Trophoblast cell (in vitro differentiated cells and primary cell): Measurements from ENCODE around the gene AIFM2.
A peak's percentile ranks its signal among the peaks of the same experiment; 100 is the strongest.

Source experiments
- DNase-seq, 2 donors: peaks; one replicate each; pipeline ENCODE4 v3.0.0-alpha.2; 2016
- H2AFZ ChIP-seq: 2 replicates; pipeline ENCODE4 v1.6.1; 2013; ENCODE audit warnings: low read length, moderate library complexity, mild to moderate bottlenecking; ENCODE audit not compliant: insufficient read depth, poor library complexity
- H2AK5ac ChIP-seq: 2 replicates; pipeline ENCODE4 v1.6.1; 2013; ENCODE audit warnings: mild to moderate bottlenecking, low read length
- H2BK120ac ChIP-seq: 2 replicates; pipeline ENCODE4 v1.6.1; 2013; ENCODE audit warnings: low read length, mild to moderate bottlenecking, moderate library complexity; ENCODE audit not compliant: insufficient read depth, poor library complexity
- H2BK12ac ChIP-seq: 2 replicates; pipeline ENCODE4 v1.6.1; 2013; ENCODE audit warnings: mild to moderate bottlenecking, low read length, moderate library complexity
- H2BK5ac ChIP-seq: 2 replicates; pipeline ENCODE4 v1.6.1; 2013; ENCODE audit warnings: low read length, low read depth, moderate library complexity, mild to moderate bottlenecking; ENCODE audit not compliant: poor library complexity
- H3K14ac ChIP-seq: 2 replicates; pipeline ENCODE4 v1.6.1; 2013; ENCODE audit warnings: mild to moderate bottlenecking, low read length
- H3K18ac ChIP-seq: 2 replicates; pipeline ENCODE4 v1.6.1; 2013; ENCODE audit warnings: mild to moderate bottlenecking, low read length
- H3K23ac ChIP-seq: 2 replicates; pipeline ENCODE4 v1.6.1; 2013; ENCODE audit warnings: low read length
- H3K27ac ChIP-seq: 2 replicates; pipeline ENCODE4 v1.5.1; 2013; ENCODE audit warnings: low read depth, mild to moderate bottlenecking, inconsistent platforms, low read length, moderate library complexity
- H3K27me3 ChIP-seq: 2 replicates; pipeline ENCODE4 v1.6.1; 2013; ENCODE audit warnings: inconsistent platforms, mild to moderate bottlenecking, low read length, moderate library complexity; ENCODE audit not compliant: insufficient read depth
- H3K36me3 ChIP-seq, 2 experiments: 1 replicate in 1 of 2; 2 replicates in 1 of 2; pipeline ENCODE4 v1.6.1; 2013; ENCODE audit warnings: low read length in 2 of 2, mild to moderate bottlenecking in 2 of 2, moderate library complexity in 1 of 2; ENCODE audit not compliant: insufficient read depth in 2 of 2, control insufficient read depth in 1 of 2
- H3K4ac ChIP-seq: 2 replicates; pipeline ENCODE4 v1.6.1; 2013; ENCODE audit warnings: low read depth, mild to moderate bottlenecking, low read length, moderate library complexity
- H3K4me1 ChIP-seq, 2 experiments: 1 replicate in 1 of 2; 2 replicates in 1 of 2; pipeline ENCODE4 v1.6.1; 2013; ENCODE audit warnings: low read length in 2 of 2, mild to moderate bottlenecking in 2 of 2, moderate library complexity in 1 of 2; ENCODE audit not compliant: insufficient read depth in 2 of 2, control insufficient read depth in 1 of 2
- H3K4me2 ChIP-seq: 2 replicates; pipeline ENCODE4 v1.6.1; 2013; ENCODE audit warnings: inconsistent platforms, mild to moderate bottlenecking, low read length, moderate library complexity
- H3K4me3 ChIP-seq: 2 replicates; pipeline ENCODE4 v1.5.1; 2013; ENCODE audit warnings: mild to moderate bottlenecking, low read depth, low read length, inconsistent platforms
- H3K79me1 ChIP-seq: one replicate; pipeline ENCODE4 v1.6.1; 2013; ENCODE audit warnings: low read length
- H3K79me2 ChIP-seq: 2 replicates; pipeline ENCODE4 v1.6.1; 2013; ENCODE audit warnings: low read length, mild to moderate bottlenecking; ENCODE audit not compliant: control insufficient read depth, insufficient read depth, poor library complexity
- H3K9ac ChIP-seq: 2 replicates; pipeline ENCODE4 v1.6.1; 2013; ENCODE audit warnings: mild to moderate bottlenecking, low read length
- H3K9me3 ChIP-seq: 2 replicates; pipeline ENCODE4 v1.6.1; 2013; ENCODE audit warnings: low read depth, mild to moderate bottlenecking, control low read depth, inconsistent platforms, low read length; ENCODE audit not compliant: insufficient read depth
- H4K12ac ChIP-seq: 2 replicates; pipeline ENCODE4 v1.6.1; 2013; ENCODE audit warnings: low read depth, mild to moderate bottlenecking, low read length, moderate library complexity
- H4K8ac ChIP-seq: 2 replicates; pipeline ENCODE4 v1.6.1; 2013; ENCODE audit warnings: low read depth, mild to moderate bottlenecking, low read length, moderate library complexity
- H4K91ac ChIP-seq: one replicate; pipeline ENCODE4 v1.6.1; 2013; ENCODE audit warnings: low read depth, mild to moderate bottlenecking, low read length, moderate library complexity
- WGBS: extraction: QIAGEN DNeasy Blood & Tissue Kit; methylation state at CpG from one replicate; pipeline ENCODE4 v1.1.7; 2013; ENCODE audit warnings: missing lambda C conversion rate; ENCODE audit not compliant: insufficient read length, insufficient coverage; ENCODE audit errors: extremely low coverage; 5-methylcytosine and 5-hydroxymethylcytosine counted together

The AIFM2 gene

DNA sequence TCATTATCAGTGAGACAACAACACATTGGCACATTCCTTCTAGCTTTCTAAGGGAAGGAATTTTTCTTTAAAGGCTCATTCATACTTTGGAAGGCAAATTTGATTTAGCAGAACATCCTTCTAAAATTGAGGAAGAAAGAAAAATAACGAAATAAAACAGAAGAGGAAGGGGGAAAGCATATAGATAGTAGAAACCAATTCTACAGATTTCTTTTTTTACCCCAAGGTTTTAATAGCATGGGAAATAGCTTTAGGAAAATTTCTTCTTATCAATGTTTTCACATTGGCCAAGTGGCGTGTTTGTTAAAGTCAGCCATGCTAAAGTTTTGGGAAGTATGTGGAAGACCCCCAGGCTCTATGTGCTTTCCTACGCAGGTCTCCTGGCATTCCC, 44.3 kb downstream of the AIFM2 start:
- H4K91ac ChIP-seq = no peak overlapping the region
- no peak overlapping the region for H3K14ac ChIP-seq
- no peaks in the 10 kb centered on the region for H3K27me3 ChIP-seq
- no peaks in the 10 kb centered on the region for H3K9me3 ChIP-seq
- H4K12ac ChIP-seq = no peak overlapping the region
- peaks cover 3% of the 10 kb centered on the region for H3K79me1 ChIP-seq
- H3K4me3 ChIP-seq = no peak overlapping the region
- no peak overlapping the region for H2AK5ac ChIP-seq
- no peak overlapping the region for H3K4me2 ChIP-seq
- peaks cover 0 to 4% of the 10 kb centered on the region in 2 experiments for H3K36me3 ChIP-seq
- H2BK12ac ChIP-seq = no peak overlapping the region
- no peak overlapping the region for H4K8ac ChIP-seq
- H3K9ac ChIP-seq = no peak overlapping the region
- H3K23ac ChIP-seq = no peak overlapping the region
- DNase-seq = no peak
- H3K79me2 ChIP-seq = no peaks in the 10 kb centered on the region
- peaks cover 9 to 11% of the 10 kb centered on the region in 2 experiments for H3K4me1 ChIP-seq
- H3K4ac ChIP-seq = no peak overlapping the region
- no CpG with 5 or more reads among the region's 3 CpGs for WGBS
- H3K18ac ChIP-seq = no peak overlapping the region
- no peak overlapping the region for H2BK120ac ChIP-seq
- no peak overlapping the region for H2BK5ac ChIP-seq
- H3K27ac ChIP-seq = no peak overlapping the region
- H2AFZ ChIP-seq = no peak overlapping the region

- no peak overlapping the region for H3K14ac ChIP-seq
- no CpG with 5 or more reads among the region's 15 CpGs for WGBS
- H2BK12ac ChIP-seq = no peak overlapping the region
These were observed 44.9 kb downstream of the AIFM2 start for GRCh38 chr10:70087616-70088307.

DNA sequence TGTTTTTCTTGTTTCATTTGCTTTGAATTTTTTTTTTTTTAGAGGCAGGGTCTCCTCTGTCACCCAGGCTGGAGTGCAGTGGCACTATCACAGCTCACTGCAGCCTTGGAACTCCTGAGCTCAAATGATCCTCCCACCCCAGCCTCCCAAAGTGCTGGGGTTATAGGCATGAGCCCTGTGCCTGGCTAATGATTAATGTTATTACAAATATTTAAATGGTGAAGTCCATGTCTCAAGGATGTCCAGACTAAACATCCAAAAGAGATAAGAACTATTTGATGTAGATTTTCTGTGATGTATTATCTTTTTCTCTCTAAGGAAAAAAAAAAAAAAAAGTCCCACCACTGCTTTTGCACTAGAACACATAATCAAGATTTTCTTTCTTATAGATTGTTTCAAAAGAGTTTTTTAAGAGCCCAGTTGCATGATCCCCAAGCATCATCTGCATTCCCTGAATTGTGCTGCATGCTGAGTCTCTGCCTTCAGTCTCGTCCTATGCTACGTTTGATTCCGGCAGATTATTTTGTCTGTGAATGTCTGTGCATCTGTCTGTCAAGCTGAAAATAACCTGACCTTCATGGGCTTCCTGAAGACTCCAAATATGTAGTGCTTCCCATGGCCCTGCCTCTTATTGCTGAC, 46.5 kb downstream of the AIFM2 start:
- H4K91ac ChIP-seq = no peak overlapping the region
- no peak overlapping the region for H3K9ac ChIP-seq
- H3K27ac ChIP-seq = no peak overlapping the region
- no peak overlapping the region for H2AFZ ChIP-seq
- WGBS = no CpG with 5 or more reads among the region's 3 CpGs
- no peak overlapping the region for H3K4me3 ChIP-seq
- no peak overlapping the region for H2BK120ac ChIP-seq
- no peaks in the 10 kb centered on the region for H3K79me2 ChIP-seq
- no peak overlapping the region for H3K23ac ChIP-seq
- H3K4me1 ChIP-seq = peaks cover 4 to 5% of the 10 kb centered on the region in 2 experiments
- H3K27me3 ChIP-seq = no peaks in the 10 kb centered on the region
- no peak overlapping the region for H3K14ac ChIP-seq
- H2AK5ac ChIP-seq = no peak overlapping the region
- no peak for DNase-seq
- no peaks in the 10 kb centered on the region for H3K9me3 ChIP-seq
- H2BK12ac ChIP-seq = no peak overlapping the region
- H3K4me2 ChIP-seq = no peak overlapping the region
- no peak overlapping the region for H3K18ac ChIP-seq
- no peaks in the 10 kb centered on the region for H3K36me3 ChIP-seq
- H3K4ac ChIP-seq = no peak overlapping the region
- H4K8ac ChIP-seq = no peak overlapping the region
- H3K79me1 ChIP-seq = no peaks in the 10 kb centered on the region
- H2BK5ac ChIP-seq = no peak overlapping the region
- no peak overlapping the region for H4K12ac ChIP-seq

More at GRCh38 chr10:70087616-70088307, 44.9 kb downstream of the AIFM2 start:
- Histone ChIP-seq H3K36me3 (peaks cover 0 to 3% of the 10 kb centered on the region in 2 experiments), H4K12ac (no peak overlapping the region), H3K9ac (no peak overlapping the region), H3K4ac (no peak overlapping the region), H4K8ac (no peak overlapping the region), H3K4me2 (no peak overlapping the region), H2BK5ac (no peak overlapping the region), H3K27me3 (no peaks in the 10 kb centered on the region), H3K9me3 (no peaks in the 10 kb centered on the region), H3K23ac (no peak overlapping the region), H3K79me1 (peaks cover 3% of the 10 kb centered on the region), H2AFZ (no peak overlapping the region), H3K18ac (no peak overlapping the region), H3K4me1 (peaks cover 9 to 11% of the 10 kb centered on the region in 2 experiments), H3K4me3 (no peak overlapping the region), H4K91ac (no peak overlapping the region), H2BK120ac (no peak overlapping the region), H2AK5ac (no peak overlapping the region), H3K27ac (no peak overlapping the region), H3K79me2 (no peaks in the 10 kb centered on the region)
- no peak for DNase-seq

DNA sequence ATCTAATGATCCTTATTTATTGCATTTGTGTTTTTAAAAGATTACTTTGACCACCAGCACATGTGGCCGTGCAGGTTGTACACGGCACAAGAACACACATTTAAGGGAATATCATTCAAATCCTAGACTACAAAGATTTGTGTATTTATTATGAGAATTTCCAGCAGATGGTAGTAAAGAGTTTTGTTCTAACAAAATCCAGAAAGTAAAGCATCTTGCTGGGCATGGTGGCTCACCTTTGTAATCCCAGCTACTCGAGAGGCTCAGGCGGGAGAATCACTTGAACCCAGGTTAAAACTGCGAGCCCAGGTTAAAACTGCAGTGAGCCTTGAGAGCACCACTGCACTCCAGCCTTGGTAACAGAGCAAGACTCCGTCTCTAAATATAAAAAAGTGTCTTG, 48.4 kb downstream of the AIFM2 start:
- H3K14ac ChIP-seq = no peak overlapping the region
- no peak overlapping the region for H2BK12ac ChIP-seq
- no peak overlapping the region for H2BK120ac ChIP-seq
- no peak overlapping the region for H3K4me2 ChIP-seq
- H4K8ac ChIP-seq = no peak overlapping the region
- WGBS = no CpG with 5 or more reads among the region's 6 CpGs
- no peak overlapping the region for H4K12ac ChIP-seq
- no peak overlapping the region for H3K4me3 ChIP-seq
- no peak overlapping the region for H3K9ac ChIP-seq
- no peaks in the 10 kb centered on the region for H3K36me3 ChIP-seq
- no peak overlapping the region for H3K4ac ChIP-seq
- H3K79me2 ChIP-seq = no peaks in the 10 kb centered on the region
- peak in 1 of 2 donors; percentile 13 for DNase-seq
- no peak overlapping the region for H3K18ac ChIP-seq
- no peak overlapping the region for H2BK5ac ChIP-seq
- H3K27ac ChIP-seq = no peak overlapping the region
- H4K91ac ChIP-seq = no peak overlapping the region
- no peak overlapping the region for H2AFZ ChIP-seq
- H3K23ac ChIP-seq = no peak overlapping the region
- no peaks in the 10 kb centered on the region for H3K79me1 ChIP-seq
- no peaks in the 10 kb centered on the region for H3K27me3 ChIP-seq
- no peak overlapping the region for H2AK5ac ChIP-seq
- H3K4me1 ChIP-seq = no peaks in the 10 kb centered on the region
- no peaks in the 10 kb centered on the region for H3K9me3 ChIP-seq
